Tibial nerve (tissue), 4 donors: ENCODE measurements around the gene MUC2.

Experiments
- CTCF ChIP-seq, 5 experiments: fragments of 200-600 bp in 3 of 5; fragments of 450-650 bp in 2 of 5; sonication (generic) in 3 of 5; IDR thresholded peaks; one replicate each; pipeline ENCODE4 v1.5.1; 2016 to 2019; ENCODE audit warnings: antibody characterized with exemption in 5 of 5, mild to moderate bottlenecking in 3 of 5, moderate library complexity in 2 of 5
- EP300 ChIP-seq, 2 donors: sonication (generic); formaldehyde crosslinking; IDR thresholded peaks; one replicate each; pipeline ENCODE4 v1.6.1; 2017; ENCODE audit warnings: antibody characterized with exemption in 2 of 2, mild to moderate bottlenecking in 1 of 2
- POLR2A ChIP-seq, 2 donors: fragments of 450-650 bp; IDR thresholded peaks; one replicate each; pipeline ENCODE4 v1.6.1; 2017; ENCODE audit warnings: antibody characterized with exemption in 2 of 2, mild to moderate bottlenecking in 2 of 2, moderate library complexity in 2 of 2

GRCh38 chr11:1028291-1028540 is 46.5 kb upstream of the MUC2 start:
- TF ChIP-seq CTCF (IDR thresholded peaks at IDR 0.05) (no peak), POLR2A (IDR thresholded peaks at IDR 0.05) (no peak), EP300 (IDR thresholded peaks at IDR 0.05) (no peak)
